Small intestine (tissue), 7 donors: Measurements from ENCODE around the gene VPS50. TPM values are rescaled to one million over a fixed set of nuclear protein-coding genes. Genes with fewer than 3 reads are reported as not detected.

Experiments
- DNase-seq, 2 donors: peaks; one replicate each; pipeline versions ENCODE4 v3.0.0 to v3.0.0-alpha.2; 2013
- FAIRE-seq: peaks from 2 replicates; lab custom pipeline; 2012; peaks lifted over from hg19 to GRCh38; lab: Jason Lieb, UNC
- H3K27ac ChIP-seq, 3 donors: one replicate each; pipeline ENCODE4 v1.5.1; 2013; ENCODE audit warnings: low read length in 2 of 3, mild to moderate bottlenecking in 2 of 3, control low read depth in 1 of 3, inconsistent platforms in 1 of 3, low read depth in 1 of 3, moderate library complexity in 1 of 3
- H3K27me3 ChIP-seq, 3 donors: one replicate each; pipeline ENCODE4 v1.6.1; 2013; ENCODE audit warnings: low read length in 3 of 3, inconsistent platforms in 1 of 3; ENCODE audit not compliant: control insufficient read depth in 3 of 3, insufficient read depth in 3 of 3
- H3K36me3 ChIP-seq, 3 donors: one replicate each; pipeline ENCODE4 v1.6.1; 2013; ENCODE audit warnings: low read length in 3 of 3, inconsistent platforms in 1 of 3, low read depth in 1 of 3, mild to moderate bottlenecking in 1 of 3, moderate library complexity in 1 of 3; ENCODE audit not compliant: control insufficient read depth in 3 of 3, insufficient read depth in 2 of 3
- H3K4me1 ChIP-seq, 3 donors: one replicate each; pipeline ENCODE4 v1.6.1; 2013; ENCODE audit warnings: low read length in 2 of 3, inconsistent platforms in 1 of 3, low read depth in 1 of 3, mild to moderate bottlenecking in 1 of 3, moderate library complexity in 1 of 3; ENCODE audit not compliant: control insufficient read depth in 3 of 3, insufficient read depth in 2 of 3
- H3K4me3 ChIP-seq, 3 donors: one replicate each; pipeline ENCODE4 v1.5.1; 2013; ENCODE audit warnings: low read length in 3 of 3, control low read depth in 1 of 3, inconsistent platforms in 1 of 3, low read depth in 1 of 3, mild to moderate bottlenecking in 1 of 3, moderate library complexity in 1 of 3
- H3K9me3 ChIP-seq, 2 donors: one replicate each; pipeline ENCODE4 v1.6.1; 2013; ENCODE audit warnings: low read depth in 1 of 2, low read length in 1 of 2; ENCODE audit not compliant: control insufficient read depth in 2 of 2, insufficient read depth in 1 of 2
- WGBS, 3 donors: extraction: QIAGEN DNeasy Blood & Tissue Kit; methylation state at CpG; one replicate each; pipeline ENCODE4 v1.1.7; 2013; 5-methylcytosine and 5-hydroxymethylcytosine counted together
- polyA plus RNA-seq, 4 donors: library from polyadenylated mRNA; stranded (reverse) in 3 of 4; unstranded in 1 of 4; fragments of 200-250 nt in 3 of 4; fragments of 120-200 nt in 1 of 4; gene quantifications; one replicate each; pipeline versions ENCODE4 v1.2.1 to v1.2.3, GENCODE V29; 2013
- donor health status: healthy with polysubstance abuse.
- donor health status: control.
- donor health status: control.
- donor health status: Bipolar disorder and iron deficiency.
- donor health status: healthy.

Gene VPS50
- polyA plus RNA-seq, 4 donors: 4.9 to 20.7 (median 9.0) TPM

GRCh38 chr7:93374345-93374940 lies 142.3 kb downstream of the VPS50 start:
- no peak overlapping the region for H3K4me3 ChIP-seq
- DNase-seq: peak; percentile 8 to 21
- H3K36me3 ChIP-seq: no peaks in the 10 kb centered on the region
- no peak overlapping the region for H3K27ac ChIP-seq
- WGBS, 3 donors: 34 to 45% (median 37%) methylated on average over 5 of the region's 5 CpGs
- H3K9me3 ChIP-seq: no peaks in the 10 kb centered on the region
- no peak for FAIRE-seq
- H3K4me1 ChIP-seq: no peaks in the 10 kb centered on the region
- peaks cover 0 to 4% (median 0%) of the 10 kb centered on the region in 3 donors for H3K27me3 ChIP-seq

GRCh38 chr7:93375603-93376002 lies 143.4 kb downstream of the VPS50 start:
- no peaks in the 10 kb centered on the region for H3K9me3 ChIP-seq
- H3K4me1 ChIP-seq: no peaks in the 10 kb centered on the region
- DNase-seq: no peak
- no peak for FAIRE-seq
- no peaks in the 10 kb centered on the region for H3K36me3 ChIP-seq
- H3K4me3 ChIP-seq: no peak overlapping the region
- H3K27me3 ChIP-seq: peaks cover 0 to 4% (median 0%) of the 10 kb centered on the region in 3 donors
- no peak overlapping the region for H3K27ac ChIP-seq

- H3K27ac ChIP-seq: no peak overlapping the region
- no peaks in the 10 kb centered on the region for H3K9me3 ChIP-seq
- peaks cover 0 to 4% (median 0%) of the 10 kb centered on the region in 3 donors for H3K27me3 ChIP-seq
- no peaks in the 10 kb centered on the region for H3K36me3 ChIP-seq
- WGBS, 3 donors: 74 to 80% (median 74%) methylated on average over 6 of the region's 6 CpGs
- no peak for FAIRE-seq
- no peak for DNase-seq
- H3K4me3 ChIP-seq: no peak overlapping the region
- no peaks in the 10 kb centered on the region for H3K4me1 ChIP-seq
These were observed 146.1 kb downstream of the VPS50 start for GRCh38 chr7:93378131-93378760.

- WGBS, 3 donors: 86 to 92% (median 87%) methylated on average over 3 of the region's 3 CpGs
- DNase-seq (no peak), FAIRE-seq (no peak)
- Histone ChIP-seq H3K4me1 (no peaks in the 10 kb centered on the region), H3K4me3 (no peak overlapping the region), H3K27ac (no peak overlapping the region), H3K36me3 (no peaks in the 10 kb centered on the region), H3K27me3 (no peaks in the 10 kb centered on the region), H3K9me3 (no peaks in the 10 kb centered on the region)
These were observed 150.2 kb downstream of the VPS50 start for GRCh38 chr7:93382362-93382761.

- no peaks in the 10 kb centered on the region for H3K9me3 ChIP-seq
- DNase-seq (no peak), FAIRE-seq (no peak)
- no peak overlapping the region for H3K4me3 ChIP-seq
- H3K4me1 ChIP-seq: no peaks in the 10 kb centered on the region
- WGBS, 3 donors: 83 to 89% (median 85%) methylated on average over 3 of the region's 3 CpGs
- no peak overlapping the region for H3K27ac ChIP-seq
- H3K36me3 ChIP-seq: no peaks in the 10 kb centered on the region
- no peaks in the 10 kb centered on the region for H3K27me3 ChIP-seq
These were observed 158.5 kb downstream of the VPS50 start for GRCh38 chr7:93390660-93391059.

GRCh38 chr7:93392984-93393383 lies 160.8 kb downstream of the VPS50 start:
- Histone ChIP-seq H3K27me3 (no peaks in the 10 kb centered on the region), H3K4me1 (no peaks in the 10 kb centered on the region), H3K9me3 (no peaks in the 10 kb centered on the region), H3K36me3 (no peaks in the 10 kb centered on the region), H3K27ac (no peak overlapping the region), H3K4me3 (no peak overlapping the region)
- 76 to 90% (median 78%) methylated on average over 1 of the region's 1 CpG for WGBS, 3 donors
- FAIRE-seq (peak; percentile 26), DNase-seq (no peak)

GRCh38 chr7:93399642-93400041 lies 167.5 kb downstream of the VPS50 start:
- Histone ChIP-seq H3K27me3 (no peaks in the 10 kb centered on the region), H3K4me1 (no peaks in the 10 kb centered on the region), H3K4me3 (no peak overlapping the region), H3K27ac (no peak overlapping the region), H3K36me3 (no peaks in the 10 kb centered on the region), H3K9me3 (no peaks in the 10 kb centered on the region)
- DNase-seq (no peak), FAIRE-seq (no peak)
- 69 to 82% (median 73%) methylated on average over 3 of the region's 3 CpGs for WGBS, 3 donors

- no peak for DNase-seq
- no peak overlapping the region for H3K27ac ChIP-seq
- no peaks in the 10 kb centered on the region for H3K36me3 ChIP-seq
- no peak for FAIRE-seq
- WGBS, 3 donors: 79 to 86% (median 86%) methylated on average over 5 of the region's 5 CpGs
- no peaks in the 10 kb centered on the region for H3K4me1 ChIP-seq
- no peaks in the 10 kb centered on the region for H3K27me3 ChIP-seq
- no peak overlapping the region for H3K4me3 ChIP-seq
- H3K9me3 ChIP-seq: peaks cover 0 to 5% of the 10 kb centered on the region in 2 donors
These were observed 170.8 kb downstream of the VPS50 start for GRCh38 chr7:93402944-93403343.
